Uterus (tissue), 2 donors: ENCODE results near the gene ANP32D.

Experiments used
- POLR2A ChIP-seq, 2 donors: fragments of 450-650 bp; IDR thresholded peaks; one replicate each; pipeline ENCODE4 v1.6.1; 2016; ENCODE audit warnings: antibody characterized with exemption in 2 of 2, mild to moderate bottlenecking in 1 of 2, moderate library complexity in 1 of 2
- TF ChIP-seq, protein P1 (sequence below), 4 experiments: fragments of 200-600 bp in 2 of 4; fragments of 450-650 bp in 2 of 4; sonication (generic) in 2 of 4; IDR thresholded peaks; one replicate each; pipeline ENCODE4 v1.5.1; 2016 to 2019; ENCODE audit warnings: antibody characterized with exemption in 4 of 4, mild to moderate bottlenecking in 2 of 4, moderate library complexity in 1 of 4

DNA sequence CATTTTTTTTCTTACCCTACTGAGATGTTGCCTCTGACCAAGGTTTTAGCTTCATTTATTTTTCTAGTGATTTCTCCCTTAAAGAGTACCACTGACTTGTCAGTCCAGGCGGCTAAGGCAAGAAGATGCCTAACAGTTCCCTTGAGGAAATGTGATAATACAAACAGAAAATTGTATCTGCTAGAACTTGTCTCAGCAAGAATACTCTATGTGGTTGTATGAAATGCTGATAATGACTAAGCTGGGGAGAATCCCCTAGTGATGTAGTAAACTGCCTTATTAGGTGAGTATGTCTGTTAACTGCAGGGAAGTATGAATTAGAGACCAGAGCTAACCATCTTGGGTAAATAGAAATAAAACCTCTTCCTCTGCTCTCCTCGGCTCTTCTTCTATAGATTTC is 16.7 kb downstream of the ANP32D start:
- TF ChIP-seq, protein P1, sequence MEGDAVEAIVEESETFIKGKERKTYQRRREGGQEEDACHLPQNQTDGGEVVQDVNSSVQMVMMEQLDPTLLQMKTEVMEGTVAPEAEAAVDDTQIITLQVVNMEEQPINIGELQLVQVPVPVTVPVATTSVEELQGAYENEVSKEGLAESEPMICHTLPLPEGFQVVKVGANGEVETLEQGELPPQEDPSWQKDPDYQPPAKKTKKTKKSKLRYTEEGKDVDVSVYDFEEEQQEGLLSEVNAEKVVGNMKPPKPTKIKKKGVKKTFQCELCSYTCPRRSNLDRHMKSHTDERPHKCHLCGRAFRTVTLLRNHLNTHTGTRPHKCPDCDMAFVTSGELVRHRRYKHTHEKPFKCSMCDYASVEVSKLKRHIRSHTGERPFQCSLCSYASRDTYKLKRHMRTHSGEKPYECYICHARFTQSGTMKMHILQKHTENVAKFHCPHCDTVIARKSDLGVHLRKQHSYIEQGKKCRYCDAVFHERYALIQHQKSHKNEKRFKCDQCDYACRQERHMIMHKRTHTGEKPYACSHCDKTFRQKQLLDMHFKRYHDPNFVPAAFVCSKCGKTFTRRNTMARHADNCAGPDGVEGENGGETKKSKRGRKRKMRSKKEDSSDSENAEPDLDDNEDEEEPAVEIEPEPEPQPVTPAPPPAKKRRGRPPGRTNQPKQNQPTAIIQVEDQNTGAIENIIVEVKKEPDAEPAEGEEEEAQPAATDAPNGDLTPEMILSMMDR (IDR thresholded peaks at IDR 0.05), result no peak
- TF ChIP-seq POLR2A (IDR thresholded peaks at IDR 0.05), result no peak
